Nephron (organoid): ENCODE results near the gene FAM13A.

ENCODE experiments used
- H3K27ac Mint-ChIP-seq, 3 experiments: 2 replicates each; pipeline ENCODE4 v1.8.0; 2020; ENCODE audit warnings: mixed read lengths in 3 of 3, mild to moderate bottlenecking in 2 of 3, moderate library complexity in 1 of 3
- H3K27me3 Mint-ChIP-seq: 2 replicates; pipeline ENCODE4 v1.8.0; 2021; ENCODE audit warnings: low read depth, mild to moderate bottlenecking, moderate library complexity, mixed read lengths
- H3K36me3 Mint-ChIP-seq: 2 replicates; pipeline ENCODE4 v1.8.0; 2020; ENCODE audit warnings: low read depth, mixed read lengths
- H3K4me1 Mint-ChIP-seq: 2 replicates; pipeline ENCODE4 v1.8.0; 2020; ENCODE audit warnings: mixed read lengths
- H3K4me3 Mint-ChIP-seq, 3 experiments: 2 replicates each; pipeline ENCODE4 v1.8.0; 2020; ENCODE audit warnings: mild to moderate bottlenecking in 3 of 3, mixed read lengths in 3 of 3, moderate library complexity in 2 of 3
- H3K9me3 Mint-ChIP-seq: 2 replicates; pipeline ENCODE4 v1.8.0; 2020; ENCODE audit warnings: mixed read lengths
- TF ChIP-seq, protein P1 (sequence below), 3 experiments: fragments of 200-600 bp; sonication (generic); IDR thresholded peaks; one replicate each; pipeline ENCODE4 v1.5.0; 2021; ENCODE audit warnings: antibody characterized with exemption in 3 of 3; ENCODE audit not compliant: unreplicated experiment in 3 of 3

The FAM13A gene

GRCh38 chr4:88743696-88744095, 313.3 kb downstream of the FAM13A start:
- TF ChIP-seq, protein P1, sequence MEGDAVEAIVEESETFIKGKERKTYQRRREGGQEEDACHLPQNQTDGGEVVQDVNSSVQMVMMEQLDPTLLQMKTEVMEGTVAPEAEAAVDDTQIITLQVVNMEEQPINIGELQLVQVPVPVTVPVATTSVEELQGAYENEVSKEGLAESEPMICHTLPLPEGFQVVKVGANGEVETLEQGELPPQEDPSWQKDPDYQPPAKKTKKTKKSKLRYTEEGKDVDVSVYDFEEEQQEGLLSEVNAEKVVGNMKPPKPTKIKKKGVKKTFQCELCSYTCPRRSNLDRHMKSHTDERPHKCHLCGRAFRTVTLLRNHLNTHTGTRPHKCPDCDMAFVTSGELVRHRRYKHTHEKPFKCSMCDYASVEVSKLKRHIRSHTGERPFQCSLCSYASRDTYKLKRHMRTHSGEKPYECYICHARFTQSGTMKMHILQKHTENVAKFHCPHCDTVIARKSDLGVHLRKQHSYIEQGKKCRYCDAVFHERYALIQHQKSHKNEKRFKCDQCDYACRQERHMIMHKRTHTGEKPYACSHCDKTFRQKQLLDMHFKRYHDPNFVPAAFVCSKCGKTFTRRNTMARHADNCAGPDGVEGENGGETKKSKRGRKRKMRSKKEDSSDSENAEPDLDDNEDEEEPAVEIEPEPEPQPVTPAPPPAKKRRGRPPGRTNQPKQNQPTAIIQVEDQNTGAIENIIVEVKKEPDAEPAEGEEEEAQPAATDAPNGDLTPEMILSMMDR (IDR thresholded peaks at IDR 0.05; ENCODE audit: unreplicated experiment in 3 of 3): no peak
- Mint-ChIP-seq H3K36me3 (peaks cover 89% of the 10 kb centered on the region), H3K9me3 (no peaks in the 10 kb centered on the region), H3K4me1 (peaks cover 38% of the 10 kb centered on the region), H3K27ac (no peak overlapping the region), H3K27me3 (no peaks in the 10 kb centered on the region), H3K4me3 (no peak overlapping the region)

- Mint-ChIP-seq H3K36me3 (peaks cover 88% of the 10 kb centered on the region), H3K9me3 (no peaks in the 10 kb centered on the region), H3K27ac (no peak overlapping the region), H3K4me1 (peaks cover 50% of the 10 kb centered on the region), H3K27me3 (no peaks in the 10 kb centered on the region), H3K4me3 (no peak overlapping the region)
- TF ChIP-seq, protein P1 (IDR thresholded peaks at IDR 0.05; ENCODE audit: unreplicated experiment in 3 of 3): no peak
Observed at GRCh38 chr4:88742561-88742960, 314.4 kb downstream of the FAM13A start.

DNA sequence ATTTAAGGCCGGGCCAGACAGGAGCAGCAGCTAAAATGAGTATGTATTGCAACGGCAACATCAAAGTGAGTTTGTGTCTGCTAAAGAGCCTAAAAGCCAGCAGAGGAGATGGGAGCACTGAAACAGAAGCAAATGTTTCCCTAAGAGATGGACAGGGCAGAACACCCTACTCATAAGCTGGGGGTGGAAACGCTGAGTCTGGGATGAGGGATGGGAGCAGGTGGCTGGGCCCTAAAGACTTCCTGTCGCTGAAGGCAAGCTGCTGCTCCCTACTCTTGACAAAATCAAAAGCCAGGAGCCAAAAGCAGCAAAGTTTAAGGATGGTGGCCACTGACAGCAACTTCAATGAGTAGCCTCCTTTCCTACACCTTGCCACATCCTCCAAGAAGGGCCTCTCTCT, 318.8 kb downstream of the FAM13A start:
- TF ChIP-seq, protein P1 (IDR thresholded peaks at IDR 0.05; ENCODE audit: unreplicated experiment in 3 of 3): no peak
- Mint-ChIP-seq H3K27me3 (no peaks in the 10 kb centered on the region), H3K27ac (peak overlapping the region; percentile 67 to 89 (median 82))

GRCh38 chr4:88737307-88737941, 319.6 kb downstream of the FAM13A start:
- no peaks in the 10 kb centered on the region for H3K27me3 Mint-ChIP-seq
- H3K4me1 Mint-ChIP-seq: peaks cover 37% of the 10 kb centered on the region
- H3K9me3 Mint-ChIP-seq: no peaks in the 10 kb centered on the region
- H3K36me3 Mint-ChIP-seq: peaks cover 67% of the 10 kb centered on the region
- TF ChIP-seq, protein P1 (IDR thresholded peaks at IDR 0.05; ENCODE audit: unreplicated experiment in 3 of 3): no peak
- peak overlapping the region; percentile 21 to 52 (median 37) for H3K4me3 Mint-ChIP-seq
- H3K27ac Mint-ChIP-seq: peak overlapping the region; percentile 67 to 89 (median 82)

More for the DNA sequence above, 318.8 kb downstream of the FAM13A start:
- peak overlapping the region in 1 of 3 experiments; percentile 21 for H3K4me3 Mint-ChIP-seq
- peaks cover 37% of the 10 kb centered on the region for H3K4me1 Mint-ChIP-seq
- H3K36me3 Mint-ChIP-seq: peaks cover 68% of the 10 kb centered on the region
- H3K9me3 Mint-ChIP-seq: no peaks in the 10 kb centered on the region

GRCh38 chr4:88736264-88736663, 320.7 kb downstream of the FAM13A start:
- Mint-ChIP-seq H3K27me3 (no peaks in the 10 kb centered on the region), H3K4me1 (peaks cover 40% of the 10 kb centered on the region), H3K27ac (peak overlapping the region; percentile 67 to 89 (median 82)), H3K9me3 (no peaks in the 10 kb centered on the region), H3K36me3 (peaks cover 66% of the 10 kb centered on the region), H3K4me3 (peak overlapping the region in 1 of 3 experiments; percentile 48)
- TF ChIP-seq, protein P1 (IDR thresholded peaks at IDR 0.05; ENCODE audit: unreplicated experiment in 3 of 3): no peak

- H3K9me3 Mint-ChIP-seq: no peaks in the 10 kb centered on the region
- H3K36me3 Mint-ChIP-seq: peaks cover 66% of the 10 kb centered on the region
Observed at GRCh38 chr4:88735564-88735963, 321.4 kb downstream of the FAM13A start.

More at GRCh38 chr4:88735564-88735963, 321.4 kb downstream of the FAM13A start:
- Mint-ChIP-seq H3K4me1 (peaks cover 42% of the 10 kb centered on the region), H3K4me3 (no peak overlapping the region), H3K27ac (no peak overlapping the region), H3K27me3 (no peaks in the 10 kb centered on the region)
- TF ChIP-seq, protein P1 (IDR thresholded peaks at IDR 0.05; ENCODE audit: unreplicated experiment in 3 of 3): no peak
